OCI-LY7 (cell line): ENCODE data around the gene PHACTR2. TPM values are rescaled to one million over a fixed set of nuclear protein-coding genes. Genes with fewer than 3 reads are reported as not detected.

Experiments used
- BruUV-seq: library from RNA; stranded (reverse); fragments of 400-500 nt; replicated peaks from 2 replicates; lab custom pipeline; 2021; lab: Mats Ljungman, UMichigan
- CTCF ChIA-PET: fragments of 300-600 bp; sonication (Branson Sonifier 250); formaldehyde crosslinking; loops from one replicate; lab custom pipeline; 2022; ENCODE audit warnings: antibody characterized with exemption; ENCODE audit not compliant: unreplicated experiment; lab: Charles Lee
- POLR2A ChIA-PET: fragments of 300-600 bp; sonication (Branson Sonifier 250); formaldehyde crosslinking; loops from one replicate; lab custom pipeline; 2022; ENCODE audit warnings: antibody characterized with exemption; lab: Charles Lee
- DNase-seq: peaks from one replicate; pipeline ENCODE4 v3.0.0-alpha.2; 2015; ENCODE audit warnings: low spot score
- H2AFZ ChIP-seq: fragments of 200-600 bp; sonication (generic), shearing (Covaris generic); 2 replicates; pipeline ENCODE4 v1.6.1; 2014; ENCODE audit warnings: mild to moderate bottlenecking, antibody characterized with exemption, low read length, moderate library complexity
- H3K27ac ChIP-seq: fragments of 200-600 bp; sonication (generic); 2 replicates; pipeline ENCODE4 v1.5.1; 2014; ENCODE audit warnings: mixed run types, low read depth, mild to moderate bottlenecking, moderate library complexity, low read length, inconsistent platforms; ENCODE audit not compliant: poor library complexity, severe bottlenecking
- H3K36me3 ChIP-seq: fragments of 200-600 bp; sonication (generic); 2 replicates; pipeline ENCODE4 v1.6.1; 2014; ENCODE audit warnings: mild to moderate bottlenecking, antibody characterized with exemption, low read length, moderate library complexity, mixed read lengths; ENCODE audit not compliant: insufficient read depth
- H3K4me1 ChIP-seq: fragments of 200-600 bp; sonication (generic); 2 replicates; pipeline ENCODE4 v1.5.1; 2014; ENCODE audit warnings: mild to moderate bottlenecking, low read length; ENCODE audit not compliant: insufficient read depth, poor library complexity, severe bottlenecking
- H3K4me2 ChIP-seq: fragments of 200-600 bp; sonication (generic); 2 replicates; pipeline ENCODE4 v1.6.1; 2014; ENCODE audit warnings: mild to moderate bottlenecking, low read length
- H3K4me3 ChIP-seq: fragments of 200-600 bp; sonication (generic); 2 replicates; pipeline ENCODE4 v1.5.1; 2014; ENCODE audit warnings: mild to moderate bottlenecking, low read depth, low read length; ENCODE audit not compliant: poor library complexity, severe bottlenecking
- H3K79me2 ChIP-seq: fragments of 200-600 bp; sonication (generic); 2 replicates; pipeline ENCODE4 v1.6.1; 2016; ENCODE audit warnings: low read depth, mild to moderate bottlenecking, low read length, moderate library complexity, mixed read lengths; ENCODE audit not compliant: insufficient read depth
- H3K9me2 ChIP-seq: fragments of 200-600 bp; sonication (generic); 2 replicates; pipeline ENCODE4 v1.6.1; 2016; ENCODE audit warnings: mild to moderate bottlenecking, low read length, mixed read lengths; ENCODE audit not compliant: insufficient read depth
- H3K9me3 ChIP-seq: fragments of 200-600 bp; sonication (generic); 2 replicates; pipeline ENCODE4 v1.6.1; 2014; ENCODE audit warnings: mild to moderate bottlenecking, mixed run types, low read length, mixed read lengths
- H4K20me1 ChIP-seq: fragments of 200-600 bp; sonication (generic); 2 replicates; pipeline ENCODE4 v1.6.1; 2014; ENCODE audit warnings: mild to moderate bottlenecking, antibody characterized with exemption, low read length, moderate library complexity, mixed read lengths; ENCODE audit not compliant: insufficient read depth
- EZH2phosphoT487 ChIP-seq: fragments of 200-600 bp; sonication (generic); IDR thresholded peaks from 2 replicates; pipeline ENCODE4 v1.6.1; 2018; ENCODE audit warnings: low read depth, borderline replicate concordance, mild to moderate bottlenecking, mixed run types, antibody characterized with exemption, low read length, moderate library complexity, mixed read lengths
- intact Hi-C: fragments of 100-400 bp; cut with micrococcal nuclease; formaldehyde crosslinking; loops from one replicate; pipeline ENCODE4 v1.10.0; 2022; ENCODE audit not compliant: unreplicated experiment
- total RNA-seq, 2 experiments: library from RNA; depleted of rRNA in 1 of 2; stranded (reverse); fragments of >200 nt in 1 of 2; shearing (Covaris generic) in 1 of 2; gene quantifications; 2 replicates each; pipeline ENCODE4 v1.2.3, GENCODE V29; 2014 to 2022
- TF ChIP-seq, protein P1 (sequence below): fragments of 200-600 bp; sonication (generic); conservative IDR thresholded peaks from 2 replicates; pipeline ENCODE4 v1.5.1; 2014; ENCODE audit warnings: mild to moderate bottlenecking, antibody characterized with exemption, low read length, moderate library complexity, mixed read lengths

The PHACTR2 gene
- total RNA-seq, 2 experiments from 2014 or later: 0.06 to 5.4 TPM

- ChIA-PET CTCF (no interaction called here), POLR2A (no interaction called here)
- Histone ChIP-seq H3K9me3 (no peaks in the 10 kb centered on the region), H4K20me1 (no peaks in the 10 kb centered on the region), H3K4me3 (no peak overlapping the region), H3K27ac (no peak overlapping the region), H3K4me2 (no peak overlapping the region), H2AFZ (no peak overlapping the region), H3K36me3 (no peaks in the 10 kb centered on the region), H3K9me2 (no peaks in the 10 kb centered on the region), H3K79me2 (no peaks in the 10 kb centered on the region), H3K4me1 (no peaks in the 10 kb centered on the region)
- no TSS peak for BruUV-seq
- TF ChIP-seq, protein P1, sequence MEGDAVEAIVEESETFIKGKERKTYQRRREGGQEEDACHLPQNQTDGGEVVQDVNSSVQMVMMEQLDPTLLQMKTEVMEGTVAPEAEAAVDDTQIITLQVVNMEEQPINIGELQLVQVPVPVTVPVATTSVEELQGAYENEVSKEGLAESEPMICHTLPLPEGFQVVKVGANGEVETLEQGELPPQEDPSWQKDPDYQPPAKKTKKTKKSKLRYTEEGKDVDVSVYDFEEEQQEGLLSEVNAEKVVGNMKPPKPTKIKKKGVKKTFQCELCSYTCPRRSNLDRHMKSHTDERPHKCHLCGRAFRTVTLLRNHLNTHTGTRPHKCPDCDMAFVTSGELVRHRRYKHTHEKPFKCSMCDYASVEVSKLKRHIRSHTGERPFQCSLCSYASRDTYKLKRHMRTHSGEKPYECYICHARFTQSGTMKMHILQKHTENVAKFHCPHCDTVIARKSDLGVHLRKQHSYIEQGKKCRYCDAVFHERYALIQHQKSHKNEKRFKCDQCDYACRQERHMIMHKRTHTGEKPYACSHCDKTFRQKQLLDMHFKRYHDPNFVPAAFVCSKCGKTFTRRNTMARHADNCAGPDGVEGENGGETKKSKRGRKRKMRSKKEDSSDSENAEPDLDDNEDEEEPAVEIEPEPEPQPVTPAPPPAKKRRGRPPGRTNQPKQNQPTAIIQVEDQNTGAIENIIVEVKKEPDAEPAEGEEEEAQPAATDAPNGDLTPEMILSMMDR: no peak
- TF ChIP-seq EZH2phosphoT487: no peak
- intact Hi-C loops: no loop called here
- DNase-seq: no peak
Measured at GRCh38 chr6:143778926-143779325, 101.2 kb downstream of the PHACTR2 start.

DNA sequence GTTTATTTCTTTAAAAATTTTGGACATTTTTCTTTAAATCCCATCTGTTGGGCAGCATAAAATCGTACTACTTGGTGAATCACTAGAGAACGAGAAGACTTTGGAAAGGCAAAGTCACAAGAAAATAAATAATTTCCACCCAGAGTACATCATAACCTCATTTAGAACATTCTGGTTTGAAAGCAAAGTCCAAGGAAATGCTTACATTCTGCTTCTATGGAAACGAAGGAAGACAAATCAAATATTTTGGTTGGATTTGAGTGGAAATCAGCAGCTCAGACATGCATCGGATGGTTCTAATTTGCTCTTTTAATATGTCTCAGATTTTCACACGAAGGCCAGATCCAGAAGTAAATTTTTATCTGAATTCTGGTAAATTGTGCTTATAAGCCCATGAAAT, 104.7 kb downstream of the PHACTR2 start:
- no peaks in the 10 kb centered on the region for H4K20me1 ChIP-seq
- no peak for DNase-seq
- H3K9me3 ChIP-seq: no peaks in the 10 kb centered on the region
- intact Hi-C loops: no loop called here
- CTCF ChIA-PET: no interaction called here
- H3K4me3 ChIP-seq: no peak overlapping the region
- H3K4me1 ChIP-seq: no peaks in the 10 kb centered on the region
- TF ChIP-seq EZH2phosphoT487: no peak
- TF ChIP-seq, protein P1: no peak
- POLR2A ChIA-PET: no interaction called here
- no TSS peak for BruUV-seq
- H3K4me2 ChIP-seq: no peak overlapping the region
- H3K79me2 ChIP-seq: no peaks in the 10 kb centered on the region
- H3K36me3 ChIP-seq: no peaks in the 10 kb centered on the region
- H3K27ac ChIP-seq: no peak overlapping the region
- H2AFZ ChIP-seq: no peak overlapping the region
- no peaks in the 10 kb centered on the region for H3K9me2 ChIP-seq

- Histone ChIP-seq H3K36me3 (no peaks in the 10 kb centered on the region), H3K4me1 (no peaks in the 10 kb centered on the region), H3K9me3 (no peaks in the 10 kb centered on the region), H2AFZ (no peak overlapping the region), H3K9me2 (no peaks in the 10 kb centered on the region), H3K4me2 (no peak overlapping the region), H4K20me1 (no peaks in the 10 kb centered on the region), H3K4me3 (no peak overlapping the region), H3K27ac (no peak overlapping the region), H3K79me2 (no peaks in the 10 kb centered on the region)
- POLR2A ChIA-PET: no interaction called here
- CTCF ChIA-PET: no interaction called here
- no peak for TF ChIP-seq EZH2phosphoT487
- TF ChIP-seq, protein P1: no peak
- BruUV-seq: no TSS peak
- intact Hi-C loops: no loop called here
- DNase-seq: no peak
Measured at GRCh38 chr6:143783077-143783476, 105.3 kb downstream of the PHACTR2 start.
